ENCODE data around the gene SLC36A3.
"Not testable (repeated sequence)": the region's sequence is repeated elsewhere in the genome, so short reads cannot be mapped to it uniquely, and the experiment has no call there.

Gene SLC36A3

DNA sequence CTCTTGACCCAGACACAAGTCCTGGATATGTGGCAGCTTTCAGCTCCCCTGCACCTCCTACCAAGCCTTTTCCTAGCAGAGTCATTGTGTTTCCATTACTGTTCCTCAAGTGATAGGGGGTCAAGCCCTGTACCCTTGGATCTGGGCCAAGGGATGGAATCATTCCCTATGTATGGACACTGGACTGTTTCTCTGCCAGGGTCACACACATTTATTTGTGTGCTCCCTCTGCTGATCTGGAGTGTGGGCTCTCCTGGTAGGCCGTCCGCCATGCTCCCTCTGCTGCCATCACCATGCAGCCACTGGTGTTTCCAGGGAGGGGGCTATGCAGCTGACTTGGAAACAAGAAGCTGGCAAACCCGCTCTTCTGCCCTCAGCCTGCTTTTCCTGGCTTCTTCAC is 41.0 kb downstream of the SLC36A3 start:
- Histone ChIP-seq H3K36me3 (peaks cover 73% of the 10 kb centered on the region), H4K20me1 (peaks cover 10% of the 10 kb centered on the region; the same call in 1 of the 2 replicates), H3K4me1 (peaks cover 14% of the 10 kb centered on the region), H3K9me3 (no peaks in the 10 kb centered on the region), H3K27me3 (no peaks in the 10 kb centered on the region), H3K4me2 (no peak overlapping the region), H3K27ac (no peak overlapping the region), H3K9ac (no peak overlapping the region), H3K4me3 (no peak overlapping the region)
- TF ChIP-seq Cebpa-rat (IDR thresholded peaks at IDR 0.05): no peak

DNA sequence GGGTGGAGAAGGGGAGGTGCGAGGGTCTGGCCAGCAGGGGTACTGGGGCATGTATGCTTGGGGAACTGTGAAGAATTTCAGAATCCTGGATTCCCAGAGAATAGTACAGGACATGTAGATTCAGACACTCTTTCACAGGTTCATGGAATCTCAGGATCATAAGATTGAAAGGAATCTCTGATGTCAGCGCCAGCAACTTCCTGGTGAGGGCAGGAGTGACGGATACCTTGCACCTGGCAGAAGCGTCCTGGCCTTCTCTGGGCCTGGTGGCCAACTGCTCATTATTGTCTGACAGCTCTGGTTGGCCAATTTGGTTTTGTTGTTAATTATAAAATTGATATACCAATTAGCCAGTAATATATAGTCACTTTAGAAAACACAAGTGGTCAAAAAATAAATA is 43.6 kb downstream of the SLC36A3 start:
- Histone ChIP-seq H3K4me1 (peaks cover 40% of the 10 kb centered on the region), H3K9ac (no peak overlapping the region), H3K27ac (no peak overlapping the region), H3K36me3 (peaks cover 47% of the 10 kb centered on the region), H4K20me1 (peaks cover 10% of the 10 kb centered on the region; the same call in 1 of the 2 replicates), H3K9me3 (no peaks in the 10 kb centered on the region), H3K4me2 (no peak overlapping the region), H3K27me3 (no peaks in the 10 kb centered on the region), H3K4me3 (no peak overlapping the region)
- no peak for TF ChIP-seq Cebpa-rat (IDR thresholded peaks at IDR 0.05)

DNA sequence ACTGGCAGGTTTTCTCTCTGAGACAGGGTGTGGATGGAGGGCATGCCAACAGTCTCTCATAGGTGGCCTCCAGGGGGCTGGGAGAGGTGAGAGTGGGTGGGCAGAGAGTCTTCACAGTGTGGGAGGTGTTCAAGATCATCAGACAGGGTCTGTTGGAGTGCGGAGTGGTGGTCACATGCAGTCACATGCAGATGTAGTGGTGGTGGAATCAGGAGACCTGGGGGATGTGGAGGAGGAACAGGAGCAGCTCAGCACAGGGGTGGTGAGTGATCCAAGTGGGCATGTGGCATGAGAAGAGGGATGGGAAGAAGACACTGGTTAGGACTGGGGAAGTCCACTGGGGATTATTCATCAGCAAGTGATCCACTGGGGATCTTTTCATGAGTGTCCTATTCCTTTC is 44.8 kb downstream of the SLC36A3 start:
- H3K4me2 ChIP-seq: peak overlapping the region; percentile 97; the same call in 1 of the 2 replicates
- no peak overlapping the region for H3K9ac ChIP-seq
- H3K9me3 ChIP-seq: no peaks in the 10 kb centered on the region
- peaks cover 36% of the 10 kb centered on the region for H3K36me3 ChIP-seq
- TF ChIP-seq Cebpa-rat (IDR thresholded peaks at IDR 0.05): no peak
- H3K4me1 ChIP-seq: peaks cover 51% of the 10 kb centered on the region
- H4K20me1 ChIP-seq: peaks cover 10% of the 10 kb centered on the region; the same call in 1 of the 2 replicates
- no peak overlapping the region for H3K27ac ChIP-seq
- H3K27me3 ChIP-seq: no peaks in the 10 kb centered on the region
- H3K4me3 ChIP-seq: no peak overlapping the region

DNA sequence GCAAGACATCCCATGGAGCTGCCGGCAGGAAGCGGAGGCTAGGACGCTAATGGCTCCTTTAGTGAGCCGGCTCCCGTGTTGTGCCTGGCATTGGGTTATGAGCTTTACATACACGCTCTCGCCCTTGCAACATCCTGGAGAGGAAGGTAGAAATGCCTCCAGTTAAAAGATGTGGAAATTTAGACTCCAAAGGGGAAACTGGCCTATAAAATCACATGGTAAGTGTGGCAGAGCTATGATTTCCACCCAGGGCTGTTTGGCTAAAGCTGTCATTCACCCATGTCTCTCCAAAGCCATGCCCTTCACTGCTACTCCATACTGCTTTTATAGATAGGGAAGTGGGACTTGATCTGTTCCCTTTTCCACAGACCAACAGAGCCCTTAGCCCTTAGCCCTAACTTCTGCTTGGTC is 45.4 kb downstream of the SLC36A3 start:
- no peak overlapping the region for H3K4me3 ChIP-seq
- no peaks in the 10 kb centered on the region for H3K9me3 ChIP-seq
- H3K36me3 ChIP-seq: peaks cover 30% of the 10 kb centered on the region
- H3K27ac ChIP-seq: no peak overlapping the region
- peak overlapping the region; percentile 97; the same call in 1 of the 2 replicates for H3K4me2 ChIP-seq
- H3K9ac ChIP-seq: no peak overlapping the region
- peaks cover 57% of the 10 kb centered on the region for H3K4me1 ChIP-seq
- H3K27me3 ChIP-seq: no peaks in the 10 kb centered on the region
- TF ChIP-seq Cebpa-rat (IDR thresholded peaks at IDR 0.05): no peak
- peaks cover 10% of the 10 kb centered on the region; the same call in 1 of the 2 replicates for H4K20me1 ChIP-seq

DNA sequence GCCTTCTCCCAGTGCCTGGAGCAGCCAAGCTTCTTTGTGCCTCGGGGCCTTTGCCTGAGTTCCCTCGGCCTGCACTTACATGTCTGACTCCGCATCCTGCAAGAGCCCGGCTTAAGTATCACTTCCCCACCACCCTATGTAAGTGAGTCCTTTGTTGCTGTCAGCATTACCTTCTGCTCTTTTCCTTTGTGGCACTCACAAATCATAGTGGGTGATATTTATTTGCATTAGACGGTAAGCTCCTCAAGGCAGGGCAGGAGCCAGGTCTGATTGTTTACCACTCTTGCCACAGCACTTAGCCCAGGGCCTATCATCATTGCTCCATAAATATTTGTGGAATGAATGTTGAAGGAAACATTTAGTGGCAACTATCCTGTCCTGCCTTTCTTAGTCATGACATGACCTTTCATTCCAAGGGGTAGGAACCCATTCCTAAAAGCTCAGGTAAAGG is 45.8 kb downstream of the SLC36A3 start:
- no peak for TF ChIP-seq Cebpa-rat (IDR thresholded peaks at IDR 0.05)
- peak overlapping the region; percentile 97 for H3K4me2 ChIP-seq
- no peaks in the 10 kb centered on the region for H3K27me3 ChIP-seq
- peak overlapping the region; percentile 50; the same call in 1 of the 2 replicates for H3K27ac ChIP-seq
- peaks cover 57% of the 10 kb centered on the region for H3K4me1 ChIP-seq
- H3K9me3 ChIP-seq: no peaks in the 10 kb centered on the region
- H3K36me3 ChIP-seq: peaks cover 26% of the 10 kb centered on the region
- peaks cover 10% of the 10 kb centered on the region; the same call in 1 of the 2 replicates for H4K20me1 ChIP-seq
- H3K9ac ChIP-seq: no peak overlapping the region
- no peak overlapping the region for H3K4me3 ChIP-seq

DNA sequence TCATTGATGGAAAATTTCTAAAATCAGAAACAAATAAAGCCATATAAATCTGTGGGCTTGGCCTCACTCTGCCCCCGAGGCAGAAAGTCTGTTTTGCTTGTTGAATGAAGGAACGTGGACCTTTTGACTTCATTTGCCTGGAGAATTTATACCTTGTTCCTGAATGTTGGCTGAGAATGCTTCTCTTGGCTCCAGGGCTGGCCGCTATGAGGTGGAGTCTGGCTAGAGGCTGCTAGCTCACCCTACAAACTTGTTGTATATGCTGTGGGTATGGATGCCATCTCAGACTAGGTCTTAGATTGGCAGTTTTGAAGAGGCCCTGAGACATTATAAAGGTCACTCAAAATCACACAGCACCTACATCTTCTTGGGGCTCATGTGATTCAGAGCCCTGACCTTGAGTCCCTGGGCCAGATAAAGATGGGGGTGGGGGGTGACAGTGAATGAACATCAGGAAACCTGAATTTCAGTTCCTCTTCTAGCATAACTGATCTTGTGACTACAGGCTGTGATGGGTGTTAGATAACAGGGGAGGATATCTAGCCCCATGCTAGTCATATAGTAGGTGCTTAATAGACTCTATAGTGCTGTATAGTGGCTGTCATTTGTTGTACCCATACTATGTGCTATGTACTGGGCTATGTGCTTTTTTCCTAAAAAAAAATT is 47.8 kb downstream of the SLC36A3 start:
- no peak for TF ChIP-seq Cebpa-rat (IDR thresholded peaks at IDR 0.05)
- Histone ChIP-seq H3K27me3 (no peaks in the 10 kb centered on the region), H3K4me2 (peak overlapping the region; percentile 97), H3K9ac (peak overlapping the region; percentile 49; the same call in 1 of the 2 replicates), H3K4me3 (peak overlapping the region; percentile 17; the same call in 1 of the 2 replicates), H3K9me3 (no peaks in the 10 kb centered on the region), H3K27ac (peak overlapping the region; percentile 57), H4K20me1 (peaks cover 10% of the 10 kb centered on the region; the same call in 1 of the 2 replicates), H3K4me1 (peaks cover 73% of the 10 kb centered on the region), H3K36me3 (peaks cover 11% of the 10 kb centered on the region)

DNA sequence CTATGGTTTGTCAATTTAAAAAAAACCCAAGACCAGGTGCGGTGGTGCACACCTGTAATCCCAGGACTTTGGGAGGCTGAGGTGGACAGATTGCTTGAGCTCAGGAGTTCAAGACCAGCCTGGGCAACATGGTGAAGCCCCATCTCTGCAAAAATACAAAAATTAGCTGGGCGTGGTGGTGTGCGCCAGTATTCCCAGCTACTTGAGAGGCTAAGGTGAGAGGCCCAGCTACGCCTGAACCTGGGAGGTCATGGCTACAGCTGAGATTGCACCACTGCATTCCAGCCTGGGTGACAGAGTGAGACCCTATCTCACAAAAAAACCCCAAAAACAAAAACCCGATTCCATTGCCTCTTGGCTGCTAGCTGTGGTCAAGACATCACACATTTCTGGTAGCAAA is 48.6 kb downstream of the SLC36A3 start:
- not testable (repeated sequence) for H3K27me3 ChIP-seq, H3K36me3 ChIP-seq, H3K9me3 ChIP-seq
- Histone ChIP-seq H3K9ac (peak overlapping the region; percentile 49; the same call in 1 of the 2 replicates), H3K4me2 (peak overlapping the region; percentile 97), H3K27ac (peak overlapping the region; percentile 57; the same call in 1 of the 2 replicates), H3K4me1 (peaks cover 75% of the 10 kb centered on the region), H4K20me1 (peaks cover 10% of the 10 kb centered on the region; the same call in 1 of the 2 replicates), H3K4me3 (peak overlapping the region; percentile 17; the same call in 1 of the 2 replicates)

DNA sequence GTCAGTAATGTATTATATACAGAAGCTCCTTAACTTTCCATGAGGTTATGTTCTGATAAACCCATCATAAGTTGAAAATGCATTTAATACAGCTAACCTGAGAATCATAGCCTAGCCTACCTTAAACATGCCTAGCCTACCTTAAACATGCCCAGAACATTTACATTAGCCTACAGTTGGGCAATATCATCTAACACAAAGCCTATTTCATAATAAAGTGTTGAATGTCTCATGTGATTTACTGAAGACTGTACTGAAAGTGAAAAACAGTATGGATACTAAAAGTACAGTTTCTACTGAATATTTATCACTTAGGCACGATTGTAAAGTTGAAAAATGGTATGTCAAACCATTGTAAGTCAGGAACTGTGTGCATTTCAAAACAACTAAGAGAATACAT is 49.0 kb downstream of the SLC36A3 start:
- H4K20me1 ChIP-seq: peaks cover 10% of the 10 kb centered on the region; the same call in 1 of the 2 replicates
- H3K36me3 ChIP-seq: no peaks in the 10 kb centered on the region
- no peaks in the 10 kb centered on the region for H3K9me3 ChIP-seq
- H3K4me3 ChIP-seq: peak overlapping the region; percentile 80; the same call in 1 of the 2 replicates
- H3K27ac ChIP-seq: no peak overlapping the region
- H3K9ac ChIP-seq: peak overlapping the region; percentile 84; the same call in 1 of the 2 replicates
- H3K27me3 ChIP-seq: no peaks in the 10 kb centered on the region
- TF ChIP-seq Cebpa-rat (IDR thresholded peaks at IDR 0.05): no peak
- H3K4me1 ChIP-seq: peaks cover 75% of the 10 kb centered on the region
- H3K4me2 ChIP-seq: peak overlapping the region; percentile 97

DNA sequence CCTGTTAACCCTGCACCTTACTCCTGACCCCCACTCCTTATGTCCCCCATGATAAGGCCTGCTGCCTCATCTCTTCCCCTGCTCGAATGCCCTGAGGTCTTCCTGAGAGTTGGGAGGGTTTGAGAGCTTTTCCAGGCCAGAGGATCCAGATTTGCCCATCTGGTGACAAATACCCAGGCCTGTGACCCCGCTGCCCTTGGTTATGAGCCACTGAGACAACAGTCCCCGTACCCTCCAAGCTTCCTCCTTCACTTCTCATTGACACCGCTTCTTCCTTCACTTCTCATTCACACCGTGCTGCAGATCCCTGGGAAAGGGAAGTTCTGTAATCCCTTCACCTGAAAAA is 50.0 kb downstream of the SLC36A3 start:
- Histone ChIP-seq H3K9me3 (no peaks in the 10 kb centered on the region), H3K4me3 (peak overlapping the region; percentile 80), H3K27ac (peak overlapping the region; percentile 64), H3K36me3 (no peaks in the 10 kb centered on the region), H3K27me3 (no peaks in the 10 kb centered on the region), H3K4me2 (peak overlapping the region; percentile 97), H4K20me1 (peaks cover 5% of the 10 kb centered on the region; the same call in 1 of the 2 replicates), H3K9ac (peak overlapping the region; percentile 84), H3K4me1 (peaks cover 72% of the 10 kb centered on the region)
- TF ChIP-seq Cebpa-rat (IDR thresholded peaks at IDR 0.05): no peak
